KBM-7 (cell line): ENCODE measurements around the gene LKAAEAR1.

Source experiments
- DNase-seq: peaks from one replicate; pipeline ENCODE4 v3.0.0-alpha.2; 2015
- in situ Hi-C: fragments of 300-500 bp; cut with MboI; formaldehyde crosslinking; loops from 2 replicates; pipeline ENCODE4 v1.14.3; 2020; ENCODE audit warnings: low sequenced_read_pairs, low pct_unique_long_range_greater_than_20kb, mixed read lengths

The LKAAEAR1 gene

GRCh38 chr20:64044484-64045247 lies 39.5 kb downstream of the LKAAEAR1 start:
- DNase-seq: no peak
- in situ Hi-C loops: no loop called here

DNA sequence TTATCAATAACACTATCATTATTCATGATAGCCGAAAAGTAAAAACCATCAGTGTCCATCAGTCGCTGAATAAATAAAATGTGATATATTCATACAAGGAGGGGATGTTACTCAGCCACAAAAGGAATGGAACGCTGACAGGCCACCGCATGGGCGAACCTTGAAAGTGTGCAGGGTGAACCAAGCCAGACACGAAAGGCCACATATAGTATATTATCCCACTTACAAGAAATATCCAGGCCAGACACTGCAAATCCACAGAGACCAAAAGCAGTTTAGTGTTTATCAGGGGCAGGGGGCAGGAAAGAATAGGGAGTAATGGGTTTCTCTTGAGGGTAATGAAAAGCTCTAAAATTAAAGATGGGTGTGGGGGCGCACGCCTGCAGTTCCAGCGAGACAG lies 40.4 kb downstream of the LKAAEAR1 start:
- DNase-seq: no peak
- in situ Hi-C loops: no loop called here

DNA sequence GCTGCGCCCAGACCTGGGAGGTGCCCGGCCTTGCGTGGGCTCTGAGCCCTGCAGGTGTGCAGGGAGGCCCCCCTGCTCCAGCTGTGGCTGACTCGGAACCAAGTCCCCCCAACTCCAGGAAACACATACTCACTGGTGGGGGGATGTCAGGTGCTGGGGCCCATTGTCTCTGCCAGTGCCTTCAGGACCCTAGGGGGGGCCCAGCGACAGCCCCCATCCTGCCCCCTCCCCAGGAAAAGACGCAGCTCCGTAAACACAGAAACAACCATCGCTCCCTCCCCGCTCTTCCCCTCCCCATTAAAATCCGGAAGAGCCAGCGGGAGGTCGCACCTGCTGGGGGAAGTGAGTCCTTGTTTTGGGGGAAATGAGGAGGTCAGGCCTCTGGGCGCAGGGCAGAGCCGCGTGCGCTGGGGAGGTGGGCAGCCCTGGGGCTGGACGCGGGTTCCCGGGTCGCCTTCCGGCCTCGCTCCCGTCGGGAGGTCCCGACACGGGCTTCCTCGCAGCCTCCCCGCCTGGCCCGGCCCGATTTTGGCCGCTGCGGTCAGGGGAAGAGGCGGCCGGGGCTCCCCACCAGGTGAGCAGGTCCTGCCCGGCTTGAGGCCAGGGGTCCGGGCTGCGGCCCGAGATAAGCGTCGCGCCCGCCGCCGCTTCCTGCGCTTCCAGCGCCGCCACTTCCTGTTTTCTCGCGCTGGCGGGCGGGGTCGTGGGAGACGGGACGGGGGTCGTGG lies 42.0 kb downstream of the LKAAEAR1 start:
- DNase-seq: peak; percentile 48
- in situ Hi-C loops: no loop called here

DNA sequence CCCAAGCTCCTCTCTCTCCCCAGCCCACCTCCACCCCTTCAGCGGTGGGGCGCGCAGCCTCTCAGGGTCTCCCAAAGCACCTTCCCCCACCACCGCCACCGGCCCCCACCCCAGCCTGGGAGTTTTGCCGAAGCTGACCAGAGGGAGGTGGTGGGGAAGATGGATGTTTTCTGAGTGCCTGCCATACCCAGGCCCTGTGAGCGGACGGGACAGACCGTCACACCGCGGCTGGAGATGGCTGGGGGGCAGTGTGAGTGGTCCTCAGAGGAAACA lies 42.5 kb downstream of the LKAAEAR1 start:
- no peak for DNase-seq
- in situ Hi-C loops: no loop called here

DNA sequence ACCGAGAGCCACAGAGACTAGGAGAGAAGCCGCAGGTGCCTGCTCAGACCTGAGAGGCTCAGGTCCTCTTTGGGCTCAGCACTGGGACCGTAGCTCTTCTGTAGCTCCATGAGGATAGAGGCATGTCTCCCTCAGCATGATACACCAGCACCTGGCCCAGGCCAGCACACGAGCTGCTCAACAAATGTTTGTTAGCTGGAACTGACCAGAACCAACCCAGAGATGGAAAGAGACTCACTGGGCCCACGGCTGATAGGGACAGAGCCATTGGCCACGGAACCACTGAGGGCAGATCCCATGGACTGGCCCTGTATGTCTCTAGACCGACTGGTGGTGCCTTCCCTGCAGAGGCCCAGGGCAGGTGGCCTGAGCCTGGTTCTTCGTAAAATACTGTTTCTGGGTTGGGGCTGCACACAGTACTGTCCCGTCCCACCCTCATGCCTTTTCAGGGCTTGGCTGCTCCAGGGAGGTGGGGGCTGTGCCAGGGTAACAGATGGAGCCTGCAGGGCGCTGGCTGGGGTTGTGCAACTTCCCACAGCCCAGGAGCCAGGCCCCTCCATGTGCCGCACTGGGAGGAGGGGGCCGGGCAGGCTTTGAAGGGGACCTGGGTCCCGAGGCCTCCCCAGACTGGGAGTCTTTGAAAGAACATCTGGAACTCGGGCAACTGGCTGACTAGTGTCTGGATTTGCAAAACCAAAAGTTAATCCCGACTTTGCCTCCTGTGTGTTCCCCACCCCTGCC lies 43.0 kb downstream of the LKAAEAR1 start:
- DNase-seq: peak; percentile 66
- in situ Hi-C loops: no loop called here

GRCh38 chr20:64040231-64041039 lies 43.8 kb downstream of the LKAAEAR1 start:
- in situ Hi-C loops: no loop called here
- no peak for DNase-seq

DNA sequence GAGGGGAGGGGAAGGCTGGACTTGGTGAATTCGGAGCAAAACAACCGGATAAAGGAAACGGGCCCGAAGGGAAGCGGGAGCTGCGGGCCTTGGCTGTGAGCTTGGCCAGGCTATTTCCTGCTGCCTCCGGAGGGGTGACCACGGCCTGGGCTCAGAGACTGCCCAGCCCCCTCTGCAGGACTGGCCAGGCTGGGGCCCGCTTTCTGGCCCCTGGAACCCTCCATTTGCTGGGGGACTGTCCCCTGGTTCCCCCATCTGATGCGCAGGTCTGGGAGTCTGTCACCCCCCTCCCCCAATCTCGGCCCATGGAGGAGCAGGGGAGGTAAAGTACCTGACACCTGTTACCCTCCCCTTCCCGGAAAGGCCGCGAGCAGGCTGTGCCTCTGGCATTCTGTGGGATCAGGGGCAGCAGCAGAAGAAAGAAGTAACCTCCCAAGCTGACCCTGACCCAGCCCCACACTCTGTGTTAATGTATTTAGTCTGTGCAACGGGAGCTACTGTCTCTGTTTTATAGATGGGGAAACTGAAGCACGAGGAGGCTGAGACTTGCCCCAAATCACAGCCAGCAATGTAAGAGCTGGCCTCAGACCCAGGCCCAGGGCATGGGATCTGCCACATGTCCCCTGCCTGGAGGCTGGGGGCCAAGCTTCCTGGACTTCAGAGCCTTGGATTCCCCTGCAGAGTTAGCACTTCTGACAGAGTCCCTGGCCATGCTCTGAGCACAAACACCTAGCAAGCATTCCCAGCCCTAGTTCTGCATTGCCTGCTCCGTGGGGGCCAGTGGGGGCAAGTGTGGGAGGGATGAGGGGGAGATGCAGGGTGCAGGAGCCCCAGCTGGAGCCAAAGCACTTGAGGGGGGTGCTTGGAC lies 44.7 kb downstream of the LKAAEAR1 start:
- DNase-seq: no peak

DNA sequence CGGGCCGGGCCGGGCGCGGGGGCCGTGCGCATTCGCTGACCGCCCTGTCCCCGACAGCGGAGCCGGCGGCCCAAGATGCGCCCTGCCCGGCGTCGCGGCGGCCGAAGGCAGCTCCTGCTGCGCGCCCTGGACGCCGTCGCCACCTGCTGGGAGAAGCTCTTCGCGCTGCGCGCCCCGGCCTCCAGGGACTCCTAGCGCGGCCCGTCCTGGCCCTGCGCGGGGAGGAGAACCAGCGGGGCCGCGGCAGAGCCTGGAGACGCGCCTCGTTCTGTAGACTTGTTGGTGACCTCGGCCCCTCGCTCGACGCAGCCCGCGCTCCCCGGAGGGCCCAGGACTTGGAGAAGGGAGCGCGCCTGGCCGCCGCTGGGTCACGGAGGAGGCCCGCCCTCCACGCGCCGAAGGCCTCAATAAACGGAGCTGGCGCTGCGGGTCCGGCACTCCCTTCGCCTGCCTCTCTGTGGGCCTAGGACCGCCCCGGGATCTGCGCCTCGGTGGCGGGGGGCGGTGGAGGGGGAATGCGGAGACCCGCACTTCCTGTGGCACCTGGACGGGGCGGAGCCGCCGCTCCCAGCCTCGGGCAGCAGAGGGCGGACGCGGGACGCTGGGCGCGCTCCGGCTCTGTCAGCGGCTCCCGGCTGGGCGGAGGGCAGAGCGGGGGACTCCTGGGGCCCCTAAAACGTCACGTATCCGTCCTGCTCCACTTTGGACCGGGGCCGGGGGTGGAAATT lies 45.5 kb downstream of the LKAAEAR1 start:
- in situ Hi-C loops: no loop called here
- DNase-seq: peak; percentile 76

More for the DNA sequence above, 44.7 kb downstream of the LKAAEAR1 start:
- in situ Hi-C loops: no loop called here

GRCh38 chr20:64038224-64038564 lies 46.0 kb downstream of the LKAAEAR1 start:
- no peak for DNase-seq
- in situ Hi-C loops: no loop called here

- no peak for DNase-seq
- in situ Hi-C loops: no loop called here
Observed at GRCh38 chr20:64037498-64038213, 46.5 kb downstream of the LKAAEAR1 start.

- DNase-seq: no peak
- in situ Hi-C loops: no loop called here
Observed at GRCh38 chr20:64037199-64037497, 47.0 kb downstream of the LKAAEAR1 start.

GRCh38 chr20:64036346-64037198 lies 47.6 kb downstream of the LKAAEAR1 start:
- DNase-seq: peak; percentile 31
- in situ Hi-C loops: no loop called here

DNA sequence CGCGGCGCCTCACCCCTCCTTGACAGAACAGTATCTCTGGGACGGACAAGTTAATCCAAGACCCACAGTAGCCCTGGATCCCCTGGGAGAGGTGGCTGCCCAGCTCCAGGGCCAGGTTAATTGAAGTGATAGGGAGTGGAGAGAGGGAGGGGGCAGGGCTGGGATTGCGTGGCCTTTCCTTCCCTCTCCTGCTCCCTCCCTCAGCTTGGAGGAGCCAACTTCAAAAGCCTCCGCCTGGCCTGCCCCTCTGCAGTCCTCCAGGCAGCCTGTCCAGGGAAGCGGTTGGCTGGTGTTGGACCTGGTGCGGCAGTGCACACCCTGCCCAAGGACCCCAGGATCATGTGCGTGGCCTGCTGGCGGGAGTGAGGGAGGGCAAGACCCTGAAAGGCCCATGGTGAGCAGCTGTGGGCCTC lies 48.3 kb downstream of the LKAAEAR1 start, which contains the start of gene C20orf204:
TSS of gene C20orf204 (plus strand) at position 250 of the 413 bp plus-strand sequence. CDS start at position 392, 142 bp downstream.
- in situ Hi-C loops: no loop called here
- no peak for DNase-seq

DNA sequence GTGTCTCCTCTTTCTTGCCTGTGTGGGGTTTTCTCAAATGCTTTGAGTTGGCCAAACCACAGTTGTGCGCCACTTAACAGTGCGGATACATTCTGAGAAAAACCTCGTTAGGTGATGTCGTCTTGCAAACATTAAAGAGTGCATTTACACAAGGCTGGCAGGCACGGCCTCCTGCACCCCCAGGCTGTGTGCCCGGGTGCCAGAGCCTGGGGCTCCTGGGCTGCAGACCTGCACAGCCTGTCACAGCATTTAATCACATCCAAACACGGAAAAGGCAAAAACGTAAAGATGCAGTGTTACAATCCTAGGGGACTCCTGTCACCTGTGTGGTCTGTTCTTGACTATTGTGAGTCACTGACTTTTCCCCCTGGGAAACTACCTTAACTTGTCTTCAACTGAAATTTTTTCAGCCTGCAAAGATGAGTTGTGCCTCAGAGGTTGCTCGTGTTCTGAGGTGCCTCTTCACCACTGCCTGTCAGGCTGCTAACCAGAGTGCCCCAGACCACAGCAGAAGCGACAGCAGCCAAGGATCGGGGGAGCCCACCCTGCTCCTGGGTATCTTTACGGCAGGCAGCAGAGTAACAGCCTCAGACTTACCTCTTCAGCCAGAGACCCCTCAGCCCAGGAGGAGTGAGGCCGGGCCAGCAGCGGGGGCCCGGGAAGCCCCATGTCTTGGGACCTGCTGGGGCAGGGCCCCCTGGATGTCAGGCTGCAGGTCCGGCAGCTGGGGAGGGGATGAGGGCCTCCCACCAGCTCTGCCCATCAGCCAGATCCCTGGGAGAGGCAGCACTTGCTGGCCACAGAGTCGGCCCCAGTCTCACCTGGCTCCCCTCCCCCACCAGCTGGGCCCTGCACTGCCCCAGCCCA lies 48.9 kb downstream of the LKAAEAR1 start:
- DNase-seq: no peak
- in situ Hi-C loops: no loop called here

DNA sequence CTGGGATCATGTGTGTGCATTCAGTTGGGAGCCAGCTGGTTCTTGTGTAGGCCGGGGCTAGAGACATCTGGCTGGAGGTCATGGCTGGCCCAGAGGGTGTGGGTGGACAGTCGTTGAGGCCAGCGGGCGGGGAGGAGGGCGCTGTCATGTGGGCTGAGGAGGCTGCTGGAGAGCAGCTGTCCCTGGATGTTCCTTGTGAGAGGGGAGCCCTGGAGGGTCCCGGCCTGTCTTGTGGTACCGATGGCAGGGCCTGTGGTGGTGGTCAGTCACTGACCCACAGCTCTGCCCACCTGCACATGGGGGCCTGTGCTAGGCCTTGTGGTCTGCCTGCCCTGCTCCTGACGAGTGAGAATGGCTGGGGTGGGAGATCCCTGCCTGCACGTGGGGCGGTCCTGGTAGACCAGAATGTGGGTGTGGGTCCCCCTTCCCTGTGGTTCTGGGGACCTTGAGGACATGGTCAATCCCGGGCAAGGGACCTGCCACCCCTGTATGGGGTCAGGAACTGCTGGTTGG lies 50.2 kb downstream of the LKAAEAR1 start:
- no peak for DNase-seq
- in situ Hi-C loops: no loop called here
